Measurements from ENCODE around the gene CCN2.

DNA sequence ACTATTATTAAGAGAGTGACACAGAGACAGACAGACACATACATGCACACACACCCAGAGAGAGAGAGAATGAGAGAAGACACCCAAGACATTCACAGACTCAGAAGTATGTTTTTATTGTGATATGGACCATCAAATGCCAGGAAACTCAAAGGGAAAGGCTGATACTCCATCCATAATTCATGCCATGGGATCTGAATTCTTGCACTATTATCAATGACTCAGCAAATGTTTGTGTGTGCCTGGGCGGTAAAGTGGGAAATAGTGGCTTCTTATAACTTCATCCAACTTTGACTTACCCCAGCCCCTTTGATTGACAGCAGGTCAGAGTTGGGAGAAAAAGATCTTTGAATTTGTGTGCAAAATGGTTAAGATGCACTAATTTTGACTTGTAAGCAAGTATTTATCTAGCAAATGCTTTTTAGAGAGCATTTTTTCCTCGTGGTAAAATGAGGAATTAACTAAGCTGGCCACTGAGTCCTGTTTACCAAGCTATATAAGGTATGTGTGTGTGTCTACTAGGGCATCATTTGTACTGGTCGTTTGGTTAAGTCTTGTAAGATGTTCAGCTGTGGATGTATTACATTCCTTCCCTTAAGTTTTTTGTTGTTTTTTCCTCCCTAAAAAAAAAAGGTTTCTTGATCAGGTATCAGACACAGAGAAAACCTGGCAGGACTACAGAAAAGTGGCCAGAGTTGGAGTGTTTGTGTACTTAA, 3.0 kb upstream of the CCN2 start:
- TF ChIP-seq, protein P1, sequence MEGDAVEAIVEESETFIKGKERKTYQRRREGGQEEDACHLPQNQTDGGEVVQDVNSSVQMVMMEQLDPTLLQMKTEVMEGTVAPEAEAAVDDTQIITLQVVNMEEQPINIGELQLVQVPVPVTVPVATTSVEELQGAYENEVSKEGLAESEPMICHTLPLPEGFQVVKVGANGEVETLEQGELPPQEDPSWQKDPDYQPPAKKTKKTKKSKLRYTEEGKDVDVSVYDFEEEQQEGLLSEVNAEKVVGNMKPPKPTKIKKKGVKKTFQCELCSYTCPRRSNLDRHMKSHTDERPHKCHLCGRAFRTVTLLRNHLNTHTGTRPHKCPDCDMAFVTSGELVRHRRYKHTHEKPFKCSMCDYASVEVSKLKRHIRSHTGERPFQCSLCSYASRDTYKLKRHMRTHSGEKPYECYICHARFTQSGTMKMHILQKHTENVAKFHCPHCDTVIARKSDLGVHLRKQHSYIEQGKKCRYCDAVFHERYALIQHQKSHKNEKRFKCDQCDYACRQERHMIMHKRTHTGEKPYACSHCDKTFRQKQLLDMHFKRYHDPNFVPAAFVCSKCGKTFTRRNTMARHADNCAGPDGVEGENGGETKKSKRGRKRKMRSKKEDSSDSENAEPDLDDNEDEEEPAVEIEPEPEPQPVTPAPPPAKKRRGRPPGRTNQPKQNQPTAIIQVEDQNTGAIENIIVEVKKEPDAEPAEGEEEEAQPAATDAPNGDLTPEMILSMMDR (IDR thresholded peaks at IDR 0.05): no peak
- TF ChIP-seq POLR2AphosphoS5 (IDR thresholded peaks at IDR 0.05; ENCODE audit: insufficient read depth in 1 of 2, low read depth in 1 of 2): no peak

Data from vagina (tissue), 2 donors.